Frontal cortex (tissue), 4 donors: Measurements from ENCODE around the gene SPATA32. TPM values are rescaled to one million over a fixed set of nuclear protein-coding genes. Genes with fewer than 3 reads are reported as not detected.

Source experiments
- DNase-seq, 2 donors: peaks; one replicate each; pipeline ENCODE4 v3.0.0; 2012; ENCODE audit warnings: low spot score in 2 of 2
- FAIRE-seq: peaks from 2 replicates; lab custom pipeline; 2012; peaks lifted over from hg19 to GRCh38; lab: Jason Lieb, UNC
- total RNA-seq: library from RNA; depleted of rRNA; stranded (reverse); fragments of >200 nt; gene quantifications from one replicate; pipeline ENCODE4 v1.2.3, GENCODE V29; 2014
- donor health status: control.
- donor health status: control.
- donor health status: control.

The SPATA32 gene
- total RNA-seq, 1 donor from 2014 or later = not detected

- DNase-seq (peak in 1 of 2 donors; percentile 10), FAIRE-seq (no peak)
Observed at GRCh38 chr17:45222289-45222995, 39.5 kb downstream of the SPATA32 start.

- DNase-seq (peak in 1 of 2 donors; percentile 24), FAIRE-seq (no peak)
Observed at GRCh38 chr17:45222014-45222288, 39.9 kb downstream of the SPATA32 start.

DNA sequence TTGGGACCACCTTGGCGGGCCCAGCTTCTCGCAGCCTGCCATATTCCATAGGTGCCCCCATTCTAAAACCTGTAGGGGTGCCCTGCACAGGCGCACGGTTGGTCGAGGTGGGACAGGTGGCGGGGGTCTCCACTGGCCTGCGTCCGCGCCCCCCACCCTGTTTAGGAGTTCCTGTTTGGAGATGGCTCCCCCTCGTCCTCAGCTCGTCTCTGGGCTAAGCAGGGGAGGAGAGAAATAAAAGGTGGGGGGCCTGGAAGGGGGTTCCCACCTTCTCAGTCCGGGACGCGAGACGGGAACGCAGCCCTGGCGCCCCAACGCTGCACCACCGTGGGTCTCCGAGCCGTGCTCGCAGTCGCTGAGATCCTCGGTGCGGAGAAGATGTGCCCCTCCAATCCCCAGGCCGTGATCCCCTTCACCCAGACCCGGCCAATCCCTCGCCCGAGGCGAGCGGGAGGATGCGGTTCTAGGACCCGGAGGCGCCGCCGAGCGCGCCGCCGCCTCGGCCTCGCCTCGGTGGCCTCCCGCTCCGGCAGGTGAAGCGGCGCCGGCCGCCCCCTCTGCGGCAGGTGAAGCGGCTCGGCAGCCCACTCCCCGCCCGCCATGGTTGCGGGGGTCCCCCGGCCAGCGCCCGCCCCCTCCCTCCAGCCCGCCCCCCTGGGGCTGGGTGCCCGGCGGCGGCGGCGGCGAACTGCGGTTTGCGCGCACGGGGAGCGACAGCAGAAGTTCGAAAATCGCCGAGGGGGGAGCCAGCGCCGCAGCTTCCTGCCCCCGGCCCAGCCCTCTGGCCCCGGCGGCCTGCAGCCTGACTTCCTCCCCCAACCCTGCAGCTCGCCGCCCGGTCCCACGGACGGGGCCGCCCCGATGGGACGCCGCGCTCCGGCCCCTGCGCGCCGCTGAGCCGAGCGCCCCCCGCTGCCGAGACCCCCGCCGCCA is 40.5 kb downstream of the SPATA32 start, which contains the start of gene FMNL1:
TSS of gene FMNL1 (plus strand) at position 805 of the 933 bp plus-strand sequence. CDS start 240 bp downstream, outside the sequence.
- DNase-seq (peak; percentile 44 to 57), FAIRE-seq (no peak)

GRCh38 chr17:45220079-45220478 is 41.8 kb downstream of the SPATA32 start:
- no peak for FAIRE-seq
- DNase-seq = no peak

DNA sequence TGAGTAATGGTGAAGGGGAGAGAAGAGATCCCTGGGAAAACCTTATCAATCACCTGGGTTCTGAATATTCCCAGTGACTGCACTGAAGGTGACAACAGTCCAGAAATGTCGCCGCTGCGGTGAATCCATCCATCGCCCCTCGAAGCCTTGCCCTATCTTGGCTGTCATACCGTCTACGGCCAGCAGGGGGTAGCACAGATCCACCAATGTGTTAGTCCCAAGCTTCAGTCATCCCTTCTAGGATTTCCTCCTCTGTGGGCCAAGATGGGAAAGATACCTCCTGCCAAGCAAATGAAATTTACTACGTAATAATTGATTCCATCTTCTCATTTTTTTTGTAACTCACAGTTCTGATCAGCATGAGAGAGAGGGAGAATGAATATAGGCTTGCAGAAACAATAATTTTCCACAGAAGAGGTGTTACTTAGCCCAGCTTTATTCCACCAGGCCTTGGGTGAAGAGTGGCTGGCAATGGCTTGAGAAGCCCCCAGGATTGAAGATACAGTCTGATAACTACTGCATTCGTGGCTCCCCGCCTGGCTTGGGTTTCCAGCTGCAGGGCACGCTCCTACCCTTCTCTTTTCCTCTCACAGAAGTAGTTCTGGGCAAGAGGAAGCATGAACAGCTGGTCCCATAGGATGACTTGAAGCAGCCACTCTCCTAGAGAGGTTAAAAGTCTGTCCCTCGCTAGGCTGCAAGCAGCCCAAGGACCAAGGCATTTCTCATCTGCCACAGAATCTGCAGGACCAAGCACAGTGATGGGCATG is 42.8 kb downstream of the SPATA32 start:
- FAIRE-seq = peak; percentile 13

More for the DNA sequence above, 42.8 kb downstream of the SPATA32 start:
- DNase-seq = peak; percentile 75 to 83

Other genes starting within 250 kb of the SPATA32 start
- gene DCAKD, start 210.5 kb downstream of the SPATA32 start, total RNA-seq = 48.5 TPM
- gene NMT1, start 200.8 kb downstream of the SPATA32 start, total RNA-seq = 29.3 TPM
- gene PLCD3, start 129.6 kb downstream of the SPATA32 start, total RNA-seq = 0.82 TPM
- 2.4 TPM for gene ACBD4, start 126.4 kb downstream of the SPATA32 start, total RNA-seq
- gene HEXIM1, start 113.6 kb downstream of the SPATA32 start, total RNA-seq = 8.6 TPM
- 8.2 TPM for gene HEXIM2, start 100.2 kb downstream of the SPATA32 start, total RNA-seq
- 4.1 TPM for gene FMNL1, start 40.2 kb downstream of the SPATA32 start, total RNA-seq
- gene MAP3K14, start 54.9 kb upstream of the SPATA32 start, total RNA-seq = 0.82 TPM
- gene ARHGAP27, start 170.8 kb upstream of the SPATA32 start, total RNA-seq = 1.2 TPM
- gene PLEKHM1, start 228.6 kb upstream of the SPATA32 start, total RNA-seq = 13.9 TPM